ENCODE data around the gene AP3B1. TPM values are rescaled to one million over a fixed set of nuclear protein-coding genes. Genes with fewer than 3 reads are reported as not detected.

Gene AP3B1
- total and polyA plus RNA-seq, 2 of the 8 experiments (the other 6 are each of a cell fraction or from before 2014, with no cell fraction given): 45.8 to 48.3 TPM

DNA sequence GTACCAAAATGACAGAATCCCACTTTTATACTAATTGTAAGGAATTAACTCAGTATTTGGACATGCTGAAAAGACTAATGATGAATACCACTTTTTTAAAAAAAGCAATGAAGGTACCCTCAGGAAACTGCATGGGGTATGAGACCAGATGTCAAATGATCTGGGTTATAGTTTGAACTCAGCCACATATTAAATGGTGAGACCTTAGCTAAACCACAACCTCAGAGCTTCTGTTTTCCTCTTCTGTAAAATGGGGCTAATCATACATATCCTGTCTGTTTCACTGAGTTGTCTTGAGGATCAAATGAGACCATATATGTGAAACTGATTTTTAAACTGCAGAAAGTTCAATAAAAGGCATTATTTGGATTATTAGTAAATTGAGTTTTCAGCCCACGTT lies 238.4 kb downstream of the AP3B1 start:
- Histone ChIP-seq H2BK120ac (replicated peaks; ENCODE audit: low read depth, low read length) (no peak overlapping the region), H4K91ac (replicated peaks; ENCODE audit: insufficient read length, low read length) (no peak overlapping the region), H4K8ac (ENCODE audit: extremely low read depth, insufficient read depth, low read length) (no peak overlapping the region), H3K14ac (ENCODE audit: insufficient read length) (no peak overlapping the region), H3K56ac (replicated peaks; ENCODE audit: insufficient read length, low read depth, low read length) (no peak overlapping the region), H3K79me1 (ENCODE audit: low read depth, low read length) (no peaks in the 10 kb centered on the region), H3K79me2 (ENCODE audit: control insufficient read depth in 1 of 2, insufficient read depth in 2 of 2, low read length in 2 of 2) (no peaks in the 10 kb centered on the region), H3K27ac (ENCODE audit: low read depth, low read length) (no peak overlapping the region), H3K9ac (replicated peaks in 1 of 4; ENCODE audit: extremely low read depth in 1 of 4, low read depth in 3 of 4, low read length in 3 of 4) (no peak overlapping the region), H3K23ac (ENCODE audit: insufficient read length) (no peak overlapping the region), H3K4ac (replicated peaks; ENCODE audit: insufficient read length, low read depth, low read length) (no peak overlapping the region), H3K4me3 (ENCODE audit: extremely low read depth in 1 of 4, insufficient read depth in 2 of 4, low read depth in 3 of 4, low read length in 4 of 4) (no peak overlapping the region), H3K4me1 (replicated peaks in 1 of 4; ENCODE audit: control insufficient read depth in 3 of 4, insufficient read depth in 4 of 4, low read length in 3 of 4) (no peaks in the 10 kb centered on the region), H3K9me3 (ENCODE audit: insufficient read depth in 2 of 2, low read depth in 1 of 2, low read length in 1 of 2) (no peaks in the 10 kb centered on the region), H2BK5ac (ENCODE audit: low read depth, low read length) (no peak overlapping the region), H4K20me1 (replicated peaks in 1 of 2; ENCODE audit: control insufficient read depth in 1 of 2, insufficient read depth in 2 of 2, low read length in 2 of 2) (no peaks in the 10 kb centered on the region), H3K4me2 (ENCODE audit: insufficient read depth in 1 of 2, low read depth in 2 of 2, low read length in 2 of 2) (no peak overlapping the region), H2AK5ac (ENCODE audit: low read depth, low read length) (no peak overlapping the region), H2BK12ac (ENCODE audit: low read depth, low read length) (no peak overlapping the region), H3K18ac (ENCODE audit: extremely low read depth, low read length) (no peak overlapping the region), H2AFZ (ENCODE audit: low read length) (no peak overlapping the region), H2BK20ac (ENCODE audit: low read length) (no peak overlapping the region), H3K23me2 (ENCODE audit: low read depth, low read length) (no peaks in the 10 kb centered on the region), H3K36me3 (ENCODE audit: control insufficient read depth in 2 of 4, insufficient read depth in 4 of 4, low read length in 3 of 4) (no peaks in the 10 kb centered on the region), H2BK15ac (ENCODE audit: low read length) (no peak overlapping the region), H3K27me3 (replicated peaks in 1 of 4; ENCODE audit: control insufficient read depth in 3 of 4, extremely low read depth in 1 of 4, insufficient read depth in 3 of 4, low read length in 3 of 4) (no peaks in the 10 kb centered on the region), H4K5ac (ENCODE audit: insufficient read length, low read depth, low read length) (no peak overlapping the region)
- TF ChIP-seq, protein P1, sequence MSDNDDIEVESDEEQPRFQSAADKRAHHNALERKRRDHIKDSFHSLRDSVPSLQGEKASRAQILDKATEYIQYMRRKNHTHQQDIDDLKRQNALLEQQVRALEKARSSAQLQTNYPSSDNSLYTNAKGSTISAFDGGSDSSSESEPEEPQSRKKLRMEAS (IDR thresholded peaks at IDR 0.05): no peak
- no peak for TF ChIP-seq SUZ12 (IDR thresholded peaks at IDR 0.05; ENCODE audit: low read length)
- POLR2A ChIA-PET (ENCODE audit: partially characterized antibody): no interaction called here
- FAIRE-seq (no peak), DNase-seq (ENCODE audit: low read depth in 1 of 2, low spot score in 2 of 2) (no peak)
- 81% methylated on average over 1 of the region's 1 CpG; no CpG with 5 or more reads in 1 of the 2 experiments for WGBS, 2 experiments (ENCODE audit: extremely low coverage in 1 of 2, insufficient coverage in 1 of 2, insufficient read length in 1 of 2, insufficient replicate concordance in 2 of 2, low coverage in 1 of 2, low lambda C conversion rate in 2 of 2, missing lambda C conversion rate in 1 of 2)
- CTCF ChIA-PET (ENCODE audit: partially characterized antibody): interaction anchor here (1.0 to 4.4 kb wide), 2 partner anchors 10 to 199 kb away, joined by 3 to 19 read pairs; no protein-coding TSS in a partner anchor

All from H1 (cell line).